Brain microvascular endothelial cell (primary cell): ENCODE measurements around the gene NQO1.
"Not testable (repeated sequence)": the region's sequence is repeated elsewhere in the genome, so short reads cannot be mapped to it uniquely, and the experiment has no call there.

Source experiments
- DNase-seq: peaks from one replicate; pipeline ENCODE4 v3.0.0-alpha.2; 2020
- H3K27ac ChIP-seq: fragments of 250-450 bp; sonication (Bioruptor Pico); 2 replicates; pipeline ENCODE4 v1.5.1; 2020; ENCODE audit warnings: mild to moderate bottlenecking, moderate library complexity
- H3K27me3 ChIP-seq: fragments of 250-450 bp; sonication (Bioruptor Pico); replicated peaks from 2 replicates; pipeline ENCODE4 v1.5.1; 2020; ENCODE audit warnings: mild to moderate bottlenecking
- H3K36me3 ChIP-seq: fragments of 250-450 bp; sonication (Bioruptor Pico); replicated peaks from 2 replicates; pipeline ENCODE4 v1.5.1; 2020; ENCODE audit warnings: mild to moderate bottlenecking
- H3K4me3 ChIP-seq: 2 replicates; pipeline ENCODE4 v1.5.1; 2011; ENCODE audit warnings: low read depth, mild to moderate bottlenecking, control low read depth, low read length, moderate library complexity
- in situ Hi-C: cut with HindIII; loops from 2 replicates; pipeline ENCODE4 v1.10.0; 2017; ENCODE audit warnings: low sequenced_read_pairs, low pct_ligation_motif_present
- TF ChIP-seq, protein P1 (sequence below): IDR thresholded peaks from 2 replicates; pipeline ENCODE4 v1.5.1; 2011; ENCODE audit warnings: low read depth, mild to moderate bottlenecking, moderate library complexity, low read length, control low read depth, inconsistent platforms; ENCODE audit errors: missing control alignments

NQO1 gene

DNA sequence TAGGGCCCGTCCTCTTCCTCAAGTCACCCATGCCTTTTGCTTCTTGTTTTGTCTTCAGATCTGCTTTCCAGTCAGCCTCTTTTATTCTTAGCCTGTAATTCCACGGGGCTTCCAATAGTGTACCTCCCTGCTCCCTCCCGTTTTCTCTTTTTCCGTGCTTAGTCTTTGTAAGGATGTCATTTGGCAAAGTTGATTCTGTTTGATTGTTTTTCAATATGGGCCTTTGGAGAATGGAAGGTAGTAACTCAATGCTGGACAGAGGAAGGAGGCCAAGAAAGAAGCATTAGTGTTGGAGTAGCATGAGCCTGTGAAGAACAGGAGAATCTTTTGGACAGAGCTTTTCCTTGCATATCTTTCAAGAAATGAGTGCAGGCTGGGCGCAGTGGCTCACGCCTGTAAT lies 42.3 kb upstream of the NQO1 start:
- Histone ChIP-seq H3K36me3 (no peaks in the 10 kb centered on the region), H3K27me3 (no peaks in the 10 kb centered on the region), H3K4me3 (no peak overlapping the region), H3K27ac (no peak overlapping the region)
- TF ChIP-seq, protein P1, sequence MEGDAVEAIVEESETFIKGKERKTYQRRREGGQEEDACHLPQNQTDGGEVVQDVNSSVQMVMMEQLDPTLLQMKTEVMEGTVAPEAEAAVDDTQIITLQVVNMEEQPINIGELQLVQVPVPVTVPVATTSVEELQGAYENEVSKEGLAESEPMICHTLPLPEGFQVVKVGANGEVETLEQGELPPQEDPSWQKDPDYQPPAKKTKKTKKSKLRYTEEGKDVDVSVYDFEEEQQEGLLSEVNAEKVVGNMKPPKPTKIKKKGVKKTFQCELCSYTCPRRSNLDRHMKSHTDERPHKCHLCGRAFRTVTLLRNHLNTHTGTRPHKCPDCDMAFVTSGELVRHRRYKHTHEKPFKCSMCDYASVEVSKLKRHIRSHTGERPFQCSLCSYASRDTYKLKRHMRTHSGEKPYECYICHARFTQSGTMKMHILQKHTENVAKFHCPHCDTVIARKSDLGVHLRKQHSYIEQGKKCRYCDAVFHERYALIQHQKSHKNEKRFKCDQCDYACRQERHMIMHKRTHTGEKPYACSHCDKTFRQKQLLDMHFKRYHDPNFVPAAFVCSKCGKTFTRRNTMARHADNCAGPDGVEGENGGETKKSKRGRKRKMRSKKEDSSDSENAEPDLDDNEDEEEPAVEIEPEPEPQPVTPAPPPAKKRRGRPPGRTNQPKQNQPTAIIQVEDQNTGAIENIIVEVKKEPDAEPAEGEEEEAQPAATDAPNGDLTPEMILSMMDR, result no peak
- no peak for DNase-seq
- in situ Hi-C loops, result no loop called here

DNA sequence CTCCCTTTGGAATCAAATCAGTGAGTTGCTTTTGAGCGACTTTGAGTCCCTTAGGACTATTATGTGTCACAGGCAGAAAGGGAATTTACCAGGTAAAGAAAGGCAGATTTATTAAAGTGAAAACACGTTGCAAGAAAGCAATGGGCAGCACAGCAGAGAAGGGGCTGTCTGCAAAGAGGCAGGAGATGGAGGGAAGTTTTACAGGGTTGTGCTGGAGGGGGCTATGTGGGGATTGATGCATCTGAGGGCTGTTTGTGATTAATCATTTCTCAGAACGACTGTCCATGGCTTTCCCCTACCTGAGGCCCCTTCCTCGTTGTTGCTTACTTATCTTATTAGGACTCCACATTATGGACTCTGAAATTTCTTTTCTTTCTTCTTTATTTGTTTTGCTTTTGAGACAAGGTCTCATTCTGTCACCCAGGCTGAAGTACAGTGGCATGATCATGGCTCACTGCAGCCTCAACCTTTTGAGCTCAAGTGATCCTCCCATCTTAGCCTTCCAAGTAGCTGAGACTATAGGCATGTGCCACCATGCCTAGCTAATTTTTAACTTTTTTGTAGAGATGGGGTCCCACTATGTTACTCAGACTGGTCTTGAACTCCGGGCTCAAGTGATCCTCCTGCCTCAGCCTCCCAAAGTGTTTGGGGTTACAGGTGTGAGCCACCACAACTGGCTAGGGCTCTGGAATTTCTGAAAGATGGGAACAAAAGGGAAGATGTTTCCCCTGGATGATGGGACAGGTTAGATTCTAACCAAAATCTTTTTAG lies 41.3 kb upstream of the NQO1 start:
- TF ChIP-seq, protein P1, result no peak
- Histone ChIP-seq H3K36me3 (no peaks in the 10 kb centered on the region), H3K4me3 (no peak overlapping the region), H3K27ac (no peak overlapping the region), H3K27me3 (no peaks in the 10 kb centered on the region)
- in situ Hi-C loops, result no loop called here
- no peak for DNase-seq

DNA sequence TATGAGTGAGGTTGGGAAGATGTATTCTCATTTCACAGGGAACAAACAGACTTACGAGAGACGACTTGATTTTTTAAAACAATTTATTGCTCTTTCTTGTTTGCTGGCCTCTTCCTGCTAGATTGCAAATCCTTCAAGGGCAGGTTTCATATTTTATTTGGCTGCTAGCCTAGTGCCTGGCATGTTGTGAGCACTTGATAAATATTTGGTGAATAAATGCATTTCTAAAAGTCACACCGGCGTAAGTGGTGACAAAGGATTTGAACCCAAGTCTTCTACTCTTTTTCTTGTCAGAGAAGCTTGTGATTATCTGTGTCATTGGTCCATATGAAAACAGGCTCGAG lies 37.2 kb upstream of the NQO1 start:
- Histone ChIP-seq H3K27ac (no peak overlapping the region), H3K4me3 (no peak overlapping the region), H3K36me3 (no peaks in the 10 kb centered on the region), H3K27me3 (no peaks in the 10 kb centered on the region)
- TF ChIP-seq, protein P1, result no peak
- DNase-seq, result no peak
- in situ Hi-C loops, result no loop called here

DNA sequence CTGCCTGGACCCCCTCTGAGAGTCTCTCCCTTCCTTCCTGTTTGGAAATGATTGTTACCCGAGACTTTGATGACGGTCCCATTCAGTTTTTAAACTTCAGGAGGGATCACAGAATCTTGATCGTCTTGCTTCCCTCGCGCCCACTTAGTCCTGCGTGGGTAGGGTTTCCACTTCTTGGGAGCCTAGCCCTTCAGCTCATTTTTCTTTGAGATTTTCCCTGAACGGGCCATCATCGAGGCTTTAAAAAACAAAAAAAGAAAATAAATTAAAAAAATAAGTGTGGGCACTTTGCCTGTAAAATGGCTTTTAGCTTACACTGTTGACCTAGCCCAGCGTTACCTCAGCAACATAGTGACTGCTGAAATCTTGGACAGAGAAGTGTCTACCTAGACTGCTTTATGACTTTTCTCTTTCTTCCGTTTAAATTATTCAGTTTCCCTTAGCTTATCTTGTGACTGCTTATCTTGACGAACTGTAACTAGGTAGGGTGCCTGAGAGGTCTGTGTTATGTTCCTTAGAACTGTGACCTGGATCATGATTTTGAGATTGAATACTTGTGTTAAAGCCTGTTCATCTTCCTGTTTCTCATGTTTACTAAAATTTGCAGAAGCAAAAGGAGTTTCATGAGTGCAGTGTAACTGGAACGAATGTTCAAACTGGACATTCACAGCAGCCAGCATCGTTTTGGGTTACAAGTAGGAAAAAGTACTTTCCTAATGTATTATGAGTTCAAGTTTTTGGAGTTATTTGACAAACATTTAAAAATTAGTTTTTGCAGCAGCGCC lies 36.6 kb upstream of the NQO1 start:
- DNase-seq, result peak; percentile 20
- TF ChIP-seq, protein P1, result no peak

DNA sequence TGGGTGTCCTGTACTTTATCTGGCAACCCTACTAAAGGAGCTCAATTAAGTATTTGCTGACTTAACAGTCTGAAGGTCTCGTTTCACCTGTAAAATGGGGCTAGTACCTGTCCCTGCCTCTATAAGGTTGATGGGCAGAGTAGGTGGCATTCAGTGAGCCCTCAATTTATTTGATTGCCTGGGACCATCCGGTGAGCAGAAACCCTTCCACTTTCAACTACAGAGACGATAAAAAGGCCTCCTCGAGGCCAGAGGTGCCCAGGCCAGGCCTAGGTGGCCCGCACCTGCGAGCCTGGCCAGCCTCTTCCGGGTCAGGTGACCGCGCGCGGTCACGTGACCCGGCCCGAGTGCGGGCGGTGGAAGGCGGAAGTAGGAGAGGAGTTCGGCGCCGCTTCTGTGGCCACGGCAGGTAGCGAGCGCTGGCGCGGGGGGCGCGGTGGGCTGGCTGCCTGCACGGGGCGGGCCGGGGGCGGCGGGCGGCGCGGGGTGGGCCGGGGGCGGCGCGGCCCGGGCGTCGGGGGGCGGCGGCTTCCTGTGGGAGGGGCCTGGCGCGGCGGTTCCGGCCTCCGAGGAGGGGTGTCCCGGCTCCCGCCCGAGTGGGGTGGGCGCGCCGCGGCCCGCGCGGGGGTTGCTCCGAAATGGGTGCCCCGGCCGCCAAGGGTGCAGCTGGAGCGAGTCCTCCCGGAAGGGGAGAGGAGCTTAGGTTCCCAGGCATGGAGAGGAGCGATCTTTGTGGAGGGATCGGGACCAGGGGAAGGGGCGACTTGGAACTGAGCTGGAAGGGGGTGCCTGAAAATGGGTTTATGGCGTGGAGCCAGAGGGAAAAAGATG lies 35.8 kb upstream of the NQO1 start, which contains the start of gene WWP2:
WWP2 (plus strand) TSS at position 350 of the 831 bp plus-strand sequence. CDS start 24,679 bp downstream, outside the sequence.
- Histone ChIP-seq H3K27me3 (no peaks in the 10 kb centered on the region), H3K27ac (peak within 1 kb of the TSS; percentile 40), H3K4me3 (peak within 1 kb of the TSS; percentile 97), H3K36me3 (no peaks in the 10 kb centered on the region)
- in situ Hi-C loops, result no loop called here
- TF ChIP-seq, protein P1, result no peak
- peak; percentile 21 for DNase-seq

More for the DNA sequence above, 36.6 kb upstream of the NQO1 start:
- Histone ChIP-seq H3K4me3 (peak overlapping the region; percentile 97), H3K36me3 (no peaks in the 10 kb centered on the region), H3K27ac (peak overlapping the region; percentile 40), H3K27me3 (no peaks in the 10 kb centered on the region)
- in situ Hi-C loops, result no loop called here

DNA sequence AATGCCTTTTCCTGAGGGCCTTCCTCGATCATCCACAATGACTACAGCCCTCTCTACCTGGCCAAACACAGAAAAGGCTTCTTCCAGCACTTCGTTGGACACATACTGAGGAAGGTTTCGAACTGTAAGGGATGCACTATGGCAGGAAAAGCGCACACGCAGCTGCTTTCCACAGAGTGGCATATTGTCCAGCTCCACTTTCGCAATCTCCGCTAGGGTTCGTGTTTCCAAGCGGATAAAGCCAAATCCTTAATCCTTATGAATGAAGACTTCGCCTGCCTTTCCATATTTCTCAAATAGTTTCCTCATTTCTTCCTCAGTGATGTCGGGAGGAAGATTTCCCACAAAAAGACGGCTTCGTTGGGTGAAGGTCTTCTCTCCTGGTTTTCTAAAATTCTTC lies 31.0 kb upstream of the NQO1 start:
- H3K4me3 ChIP-seq, H3K27ac ChIP-seq, DNase-seq, H3K27me3 ChIP-seq, H3K36me3 ChIP-seq, in situ Hi-C loops: not testable (repeated sequence)
